WTC11 (cell line): ENCODE data around the gene TRAF3IP3. TPM values are rescaled to one million over a fixed set of nuclear protein-coding genes. Genes with fewer than 3 reads are reported as not detected.

Source experiments
- ATAC-seq: fragments of 200-7000 bp; cut with Tn5 transposase; 2 replicates; pipeline ENCODE4 v1.10.0; 2021; ENCODE audit warnings: mild to moderate bottlenecking, moderate library complexity
- CTCF ChIA-PET: fragments of 300-600 bp; sonication (Branson Sonifier 250); formaldehyde crosslinking; loops from one replicate; lab custom pipeline; 2021; ENCODE audit warnings: antibody characterized with exemption; lab: Charles Lee
- POLR2A ChIA-PET: fragments of 350-600 bp; sonication (Branson Sonifier 250); formaldehyde crosslinking; loops from one replicate; lab custom pipeline; 2021; ENCODE audit warnings: antibody characterized with exemption; lab: Charles Lee
- DNase-seq: peaks from one replicate; pipeline ENCODE4 v3.0.0; 2021; ENCODE audit warnings: low spot score
- H3K27ac Mint-ChIP-seq: 2 replicates; pipeline ENCODE4 v1.8.0; 2021; ENCODE audit warnings: mixed read lengths
- H3K27me3 Mint-ChIP-seq: 2 replicates; pipeline ENCODE4 v1.8.0; 2021; ENCODE audit warnings: low read depth, mild to moderate bottlenecking, moderate library complexity, mixed read lengths
- H3K36me3 Mint-ChIP-seq: 2 replicates; pipeline ENCODE4 v1.8.0; 2021; ENCODE audit warnings: mixed read lengths
- H3K4me1 Mint-ChIP-seq: 2 replicates; pipeline ENCODE4 v1.8.0; 2022; ENCODE audit warnings: mixed read lengths
- H3K4me3 Mint-ChIP-seq: 2 replicates; pipeline ENCODE4 v1.8.0; 2021; ENCODE audit warnings: mild to moderate bottlenecking, moderate library complexity, mixed read lengths
- H3K9me3 Mint-ChIP-seq: 2 replicates; pipeline ENCODE4 v1.8.0; 2021; ENCODE audit warnings: mixed read lengths
- CDX4 ChIP-seq: fragments of 250-450 bp; sonication (Bioruptor Pico); IDR thresholded peaks from 2 replicates; pipeline ENCODE4 v1.9.0; 2021; ENCODE audit warnings: moderate library complexity, mild to moderate bottlenecking, inconsistent platforms, borderline replicate concordance
- E2F4 ChIP-seq: sonication (generic); formaldehyde crosslinking; IDR thresholded peaks from 2 replicates; pipeline ENCODE4 v1.8.1; 2022; ENCODE audit warnings: low read depth, mild to moderate bottlenecking, moderate library complexity, missing genetic modification reagents, borderline replicate concordance
- EMX1 ChIP-seq: fragments of 250-450 bp; sonication (Bioruptor Pico); IDR thresholded peaks from 2 replicates; pipeline ENCODE4 v1.8.0; 2021; ENCODE audit warnings: mild to moderate bottlenecking
- FOXP1 ChIP-seq: sonication (generic); formaldehyde crosslinking; IDR thresholded peaks from 2 replicates; pipeline ENCODE4 v1.8.0; 2022; ENCODE audit warnings: missing genetic modification reagents, mild to moderate bottlenecking, moderate library complexity, borderline replicate concordance
- GABPB1 ChIP-seq: sonication (generic); formaldehyde crosslinking; IDR thresholded peaks from 2 replicates; pipeline ENCODE4 v1.8.1; 2023; ENCODE audit warnings: mild to moderate bottlenecking, missing genetic modification reagents
- GRHL2 ChIP-seq: fragments of 250-450 bp; sonication (Bioruptor Pico); IDR thresholded peaks from 2 replicates; pipeline ENCODE4 v1.8.0; 2022; ENCODE audit warnings: mild to moderate bottlenecking, moderate library complexity; ENCODE audit not compliant: insufficient replicate concordance, severe bottlenecking
- GTF2I ChIP-seq: fragments of 250-450 bp; sonication (Bioruptor Pico); conservative IDR thresholded peaks from 2 replicates; pipeline ENCODE4 v1.4.0; 2021; ENCODE audit warnings: mild to moderate bottlenecking
- NFATC4 ChIP-seq: fragments of 250-450 bp; sonication (Bioruptor Pico); IDR thresholded peaks from 2 replicates; pipeline ENCODE4 v1.9.0; 2021; ENCODE audit warnings: mild to moderate bottlenecking
- NFYB ChIP-seq: sonication (generic); formaldehyde crosslinking; conservative IDR thresholded peaks from 2 replicates; pipeline ENCODE4 v1.8.0; 2022; ENCODE audit warnings: low read depth, missing genetic modification reagents
- NR1H2 ChIP-seq: sonication (generic); formaldehyde crosslinking; IDR thresholded peaks from 2 replicates; pipeline ENCODE4 v1.9.0; 2021; ENCODE audit warnings: mild to moderate bottlenecking, moderate library complexity, missing genetic modification reagents
- SMAD3 ChIP-seq: sonication (generic); formaldehyde crosslinking; IDR thresholded peaks from 2 replicates; pipeline ENCODE4 v1.8.0; 2022; ENCODE audit warnings: missing genetic modification reagents, mild to moderate bottlenecking, borderline replicate concordance
- SOX15 ChIP-seq: fragments of 250-450 bp; sonication (Bioruptor Pico); IDR thresholded peaks from 2 replicates; pipeline ENCODE4 v1.9.0; 2021; ENCODE audit warnings: mild to moderate bottlenecking
- TEAD1 ChIP-seq: sonication (generic); formaldehyde crosslinking; IDR thresholded peaks from 2 replicates; pipeline ENCODE4 v1.8.0; 2022; ENCODE audit warnings: mild to moderate bottlenecking, missing genetic modification reagents
- ZNF121 ChIP-seq: sonication (generic); formaldehyde crosslinking; IDR thresholded peaks from 2 replicates; pipeline ENCODE4 v1.8.0; 2023; ENCODE audit warnings: missing genetic modification reagents
- ZNF219 ChIP-seq: sonication (generic); formaldehyde crosslinking; IDR thresholded peaks from 2 replicates; pipeline ENCODE4 v1.8.0; 2023; ENCODE audit warnings: missing genetic modification reagents, mild to moderate bottlenecking, borderline replicate concordance
- ZNF416 ChIP-seq: fragments of 250-450 bp; sonication (Bioruptor Pico); IDR thresholded peaks from 2 replicates; pipeline ENCODE4 v1.9.0; 2021; ENCODE audit warnings: mild to moderate bottlenecking, inconsistent platforms
- ZNF512 ChIP-seq: sonication (generic); formaldehyde crosslinking; IDR thresholded peaks from 2 replicates; pipeline ENCODE4 v1.8.1; 2022; ENCODE audit warnings: missing genetic modification reagents, borderline replicate concordance
- ZNF671 ChIP-seq: fragments of 250-450 bp; sonication (Bioruptor Pico); IDR thresholded peaks from 2 replicates; pipeline ENCODE4 v1.8.0; 2021; ENCODE audit warnings: mild to moderate bottlenecking
- total RNA-seq: library from RNA; stranded (reverse); gene quantifications from 3 replicates; pipeline ENCODE4 v1.2.3, GENCODE V29; 2021
- TF ChIP-seq, protein P1 (sequence below): sonication (generic); formaldehyde crosslinking; IDR thresholded peaks from 2 replicates; pipeline ENCODE4 v1.8.0; 2023; ENCODE audit warnings: missing genetic modification reagents, mild to moderate bottlenecking, borderline replicate concordance
- TF ChIP-seq, protein P2 (sequence below): sonication (generic); formaldehyde crosslinking; IDR thresholded peaks from 2 replicates; pipeline ENCODE4 v1.8.1; 2023; ENCODE audit warnings: mild to moderate bottlenecking, missing genetic modification reagents
- TF ChIP-seq, protein P3 (sequence below): sonication (generic); formaldehyde crosslinking; conservative IDR thresholded peaks from 2 replicates; pipeline ENCODE4 v1.8.1; 2022; ENCODE audit warnings: mild to moderate bottlenecking, missing genetic modification reagents
- TF ChIP-seq, protein P4 (sequence below): sonication (generic); formaldehyde crosslinking; IDR thresholded peaks from 2 replicates; pipeline ENCODE4 v1.8.1; 2023; ENCODE audit warnings: mild to moderate bottlenecking, moderate library complexity, missing genetic modification reagents
- TF ChIP-seq, protein P5 (sequence below): sonication (generic); formaldehyde crosslinking; IDR thresholded peaks from 2 replicates; pipeline ENCODE4 v1.8.0; 2022; ENCODE audit warnings: mild to moderate bottlenecking, missing genetic modification reagents

Gene TRAF3IP3
- total RNA-seq, 1 experiment from 2014 or later, result 0.74 TPM

- TF ChIP-seq GABPB1 (CRISPR knock-in tag), result no peak
- no peak for TF ChIP-seq CDX4
- no peak for TF ChIP-seq GRHL2 (CRISPR knock-in tag)
- no peak for TF ChIP-seq NR1H2 (CRISPR knock-in tag)
- TF ChIP-seq NFYB (CRISPR knock-in tag), result no peak
These were observed 73.9 kb downstream of the TRAF3IP3 start (continued) for GRCh38 chr1:209829716-209830115.

DNA sequence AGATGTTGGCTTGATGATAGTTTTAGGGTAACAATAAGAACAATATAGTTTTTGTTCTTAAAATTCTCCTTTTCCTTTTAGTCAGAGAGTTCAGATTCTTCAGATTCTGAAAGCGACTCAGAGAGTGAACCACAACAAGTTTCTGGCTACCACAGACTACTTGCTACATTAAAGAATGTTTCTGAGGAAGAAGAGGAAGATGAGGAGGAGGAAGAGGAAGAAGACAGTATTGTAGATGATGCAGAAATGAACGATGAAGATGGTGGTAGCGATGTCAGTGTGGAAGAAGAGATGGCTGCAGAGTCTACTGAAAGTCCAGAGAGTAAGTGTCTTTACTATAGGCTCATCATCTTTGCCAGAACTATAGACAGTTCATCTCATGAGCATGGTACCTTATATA lies 74.9 kb downstream of the TRAF3IP3 start:
- H3K9me3 Mint-ChIP-seq, result no peaks in the 10 kb centered on the region
- ATAC-seq (no peak), DNase-seq (no peak)
- ChIA-PET POLR2A (no interaction called here), CTCF (no interaction called here)
- H3K36me3 Mint-ChIP-seq, result peaks cover 41% of the 10 kb centered on the region
- H3K4me1 Mint-ChIP-seq, result peaks cover 7% of the 10 kb centered on the region
- H3K4me3 Mint-ChIP-seq, result no peak overlapping the region
- no peak overlapping the region for H3K27ac Mint-ChIP-seq
- H3K27me3 Mint-ChIP-seq, result no peaks in the 10 kb centered on the region
- no peak for TF ChIP-seq TEAD1 (CRISPR knock-in tag)
- no peak for TF ChIP-seq ZNF671
- no peak for TF ChIP-seq SMAD3 (CRISPR knock-in tag)
- TF ChIP-seq, protein P1, sequence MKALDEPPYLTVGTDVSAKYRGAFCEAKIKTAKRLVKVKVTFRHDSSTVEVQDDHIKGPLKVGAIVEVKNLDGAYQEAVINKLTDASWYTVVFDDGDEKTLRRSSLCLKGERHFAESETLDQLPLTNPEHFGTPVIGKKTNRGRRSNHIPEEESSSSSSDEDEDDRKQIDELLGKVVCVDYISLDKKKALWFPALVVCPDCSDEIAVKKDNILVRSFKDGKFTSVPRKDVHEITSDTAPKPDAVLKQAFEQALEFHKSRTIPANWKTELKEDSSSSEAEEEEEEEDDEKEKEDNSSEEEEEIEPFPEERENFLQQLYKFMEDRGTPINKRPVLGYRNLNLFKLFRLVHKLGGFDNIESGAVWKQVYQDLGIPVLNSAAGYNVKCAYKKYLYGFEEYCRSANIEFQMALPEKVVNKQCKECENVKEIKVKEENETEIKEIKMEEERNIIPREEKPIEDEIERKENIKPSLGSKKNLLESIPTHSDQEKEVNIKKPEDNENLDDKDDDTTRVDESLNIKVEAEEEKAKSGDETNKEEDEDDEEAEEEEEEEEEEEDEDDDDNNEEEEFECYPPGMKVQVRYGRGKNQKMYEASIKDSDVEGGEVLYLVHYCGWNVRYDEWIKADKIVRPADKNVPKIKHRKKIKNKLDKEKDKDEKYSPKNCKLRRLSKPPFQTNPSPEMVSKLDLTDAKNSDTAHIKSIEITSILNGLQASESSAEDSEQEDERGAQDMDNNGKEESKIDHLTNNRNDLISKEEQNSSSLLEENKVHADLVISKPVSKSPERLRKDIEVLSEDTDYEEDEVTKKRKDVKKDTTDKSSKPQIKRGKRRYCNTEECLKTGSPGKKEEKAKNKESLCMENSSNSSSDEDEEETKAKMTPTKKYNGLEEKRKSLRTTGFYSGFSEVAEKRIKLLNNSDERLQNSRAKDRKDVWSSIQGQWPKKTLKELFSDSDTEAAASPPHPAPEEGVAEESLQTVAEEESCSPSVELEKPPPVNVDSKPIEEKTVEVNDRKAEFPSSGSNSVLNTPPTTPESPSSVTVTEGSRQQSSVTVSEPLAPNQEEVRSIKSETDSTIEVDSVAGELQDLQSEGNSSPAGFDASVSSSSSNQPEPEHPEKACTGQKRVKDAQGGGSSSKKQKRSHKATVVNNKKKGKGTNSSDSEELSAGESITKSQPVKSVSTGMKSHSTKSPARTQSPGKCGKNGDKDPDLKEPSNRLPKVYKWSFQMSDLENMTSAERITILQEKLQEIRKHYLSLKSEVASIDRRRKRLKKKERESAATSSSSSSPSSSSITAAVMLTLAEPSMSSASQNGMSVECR (CRISPR knock-in tag), result no peak
- no peak for TF ChIP-seq FOXP1 (CRISPR knock-in tag)
- TF ChIP-seq ZNF512 (CRISPR knock-in tag), result no peak
- TF ChIP-seq, protein P2, sequence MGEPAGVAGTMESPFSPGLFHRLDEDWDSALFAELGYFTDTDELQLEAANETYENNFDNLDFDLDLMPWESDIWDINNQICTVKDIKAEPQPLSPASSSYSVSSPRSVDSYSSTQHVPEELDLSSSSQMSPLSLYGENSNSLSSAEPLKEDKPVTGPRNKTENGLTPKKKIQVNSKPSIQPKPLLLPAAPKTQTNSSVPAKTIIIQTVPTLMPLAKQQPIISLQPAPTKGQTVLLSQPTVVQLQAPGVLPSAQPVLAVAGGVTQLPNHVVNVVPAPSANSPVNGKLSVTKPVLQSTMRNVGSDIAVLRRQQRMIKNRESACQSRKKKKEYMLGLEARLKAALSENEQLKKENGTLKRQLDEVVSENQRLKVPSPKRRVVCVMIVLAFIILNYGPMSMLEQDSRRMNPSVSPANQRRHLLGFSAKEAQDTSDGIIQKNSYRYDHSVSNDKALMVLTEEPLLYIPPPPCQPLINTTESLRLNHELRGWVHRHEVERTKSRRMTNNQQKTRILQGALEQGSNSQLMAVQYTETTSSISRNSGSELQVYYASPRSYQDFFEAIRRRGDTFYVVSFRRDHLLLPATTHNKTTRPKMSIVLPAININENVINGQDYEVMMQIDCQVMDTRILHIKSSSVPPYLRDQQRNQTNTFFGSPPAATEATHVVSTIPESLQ (CRISPR knock-in tag), result no peak
- TF ChIP-seq, protein P3, sequence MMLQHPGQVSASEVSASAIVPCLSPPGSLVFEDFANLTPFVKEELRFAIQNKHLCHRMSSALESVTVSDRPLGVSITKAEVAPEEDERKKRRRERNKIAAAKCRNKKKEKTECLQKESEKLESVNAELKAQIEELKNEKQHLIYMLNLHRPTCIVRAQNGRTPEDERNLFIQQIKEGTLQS (CRISPR knock-in tag), result no peak
- TF ChIP-seq ZNF416 (CRISPR knock-in tag), result no peak
- TF ChIP-seq EMX1, result no peak
- TF ChIP-seq, protein P4, sequence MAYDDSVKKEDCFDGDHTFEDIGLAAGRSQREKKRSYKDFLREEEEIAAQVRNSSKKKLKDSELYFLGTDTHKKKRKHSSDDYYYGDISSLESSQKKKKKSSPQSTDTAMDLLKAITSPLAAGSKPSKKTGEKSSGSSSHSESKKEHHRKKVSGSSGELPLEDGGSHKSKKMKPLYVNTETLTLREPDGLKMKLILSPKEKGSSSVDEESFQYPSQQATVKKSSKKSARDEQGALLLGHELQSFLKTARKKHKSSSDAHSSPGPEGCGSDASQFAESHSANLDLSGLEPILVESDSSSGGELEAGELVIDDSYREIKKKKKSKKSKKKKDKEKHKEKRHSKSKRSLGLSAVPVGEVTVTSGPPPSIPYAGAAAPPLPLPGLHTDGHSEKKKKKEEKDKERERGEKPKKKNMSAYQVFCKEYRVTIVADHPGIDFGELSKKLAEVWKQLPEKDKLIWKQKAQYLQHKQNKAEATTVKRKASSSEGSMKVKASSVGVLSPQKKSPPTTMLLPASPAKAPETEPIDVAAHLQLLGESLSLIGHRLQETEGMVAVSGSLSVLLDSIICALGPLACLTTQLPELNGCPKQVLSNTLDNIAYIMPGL, result no peak
- TF ChIP-seq E2F4, result no peak
- no peak for TF ChIP-seq GTF2I (CRISPR knock-in tag)
- TF ChIP-seq NFYB (CRISPR knock-in tag), result no peak
- TF ChIP-seq SOX15 (CRISPR knock-in tag), result no peak
- TF ChIP-seq ZNF219 (CRISPR knock-in tag), result no peak
- TF ChIP-seq NFATC4 (CRISPR knock-in tag), result no peak
- TF ChIP-seq, protein P5, sequence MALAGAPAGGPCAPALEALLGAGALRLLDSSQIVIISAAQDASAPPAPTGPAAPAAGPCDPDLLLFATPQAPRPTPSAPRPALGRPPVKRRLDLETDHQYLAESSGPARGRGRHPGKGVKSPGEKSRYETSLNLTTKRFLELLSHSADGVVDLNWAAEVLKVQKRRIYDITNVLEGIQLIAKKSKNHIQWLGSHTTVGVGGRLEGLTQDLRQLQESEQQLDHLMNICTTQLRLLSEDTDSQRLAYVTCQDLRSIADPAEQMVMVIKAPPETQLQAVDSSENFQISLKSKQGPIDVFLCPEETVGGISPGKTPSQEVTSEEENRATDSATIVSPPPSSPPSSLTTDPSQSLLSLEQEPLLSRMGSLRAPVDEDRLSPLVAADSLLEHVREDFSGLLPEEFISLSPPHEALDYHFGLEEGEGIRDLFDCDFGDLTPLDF (CRISPR knock-in tag), result no peak
- no peak for TF ChIP-seq ZNF121 (CRISPR knock-in tag)
